Urothelium cell line (cell line): Measurements from ENCODE around the gene SPTBN5.

Experiments used
- DNase-seq: peaks from one replicate; pipeline ENCODE4 v3.0.0; 2011; ENCODE audit warnings: low spot score, mixed read lengths
- FAIRE-seq: peaks from 2 replicates; lab custom pipeline; 2011; peaks lifted over from hg19 to GRCh38; lab: Jason Lieb, UNC

SPTBN5 gene

GRCh38 chr15:41868321-41868720, 25.5 kb downstream of the SPTBN5 start:
- no peak for DNase-seq
- no peak for FAIRE-seq

- DNase-seq = no peak
- FAIRE-seq = no peak
Measured at GRCh38 chr15:41866872-41867579, 26.8 kb downstream of the SPTBN5 start.

GRCh38 chr15:41866263-41866703, 27.6 kb downstream of the SPTBN5 start:
- DNase-seq = no peak
- FAIRE-seq = no peak

- FAIRE-seq = no peak
- DNase-seq = no peak
Measured at GRCh38 chr15:41865490-41866055, 28.3 kb downstream of the SPTBN5 start.

GRCh38 chr15:41862515-41863116, 31.2 kb downstream of the SPTBN5 start:
- DNase-seq (no peak), FAIRE-seq (no peak)

GRCh38 chr15:41861736-41862356, 32.0 kb downstream of the SPTBN5 start:
- DNase-seq = no peak
- FAIRE-seq = no peak

GRCh38 chr15:41860049-41860828, 33.6 kb downstream of the SPTBN5 start:
- FAIRE-seq = no peak
- no peak for DNase-seq

GRCh38 chr15:41858756-41859155, 35.1 kb downstream of the SPTBN5 start:
- FAIRE-seq (no peak), DNase-seq (no peak)

- DNase-seq = no peak
- no peak for FAIRE-seq
Measured at GRCh38 chr15:41857316-41857715, 36.5 kb downstream of the SPTBN5 start.

- DNase-seq (no peak), FAIRE-seq (no peak)
Measured at GRCh38 chr15:41856716-41857115, 37.1 kb downstream of the SPTBN5 start.

- DNase-seq (no peak), FAIRE-seq (no peak)
Measured at GRCh38 chr15:41856262-41856661, 37.6 kb downstream of the SPTBN5 start.

GRCh38 chr15:41855261-41855961, 38.4 kb downstream of the SPTBN5 start:
- FAIRE-seq = no peak
- no peak for DNase-seq

GRCh38 chr15:41854443-41854842, 39.4 kb downstream of the SPTBN5 start:
- no peak for FAIRE-seq
- DNase-seq = no peak

- DNase-seq (no peak), FAIRE-seq (no peak)
Measured at GRCh38 chr15:41853831-41854230, 40.0 kb downstream of the SPTBN5 start.

- DNase-seq = no peak
- no peak for FAIRE-seq
Measured at GRCh38 chr15:41852736-41853590, 40.9 kb downstream of the SPTBN5 start.

- DNase-seq = no peak
- FAIRE-seq = no peak
Measured at GRCh38 chr15:41851755-41852370, 42.0 kb downstream of the SPTBN5 start.

- FAIRE-seq (no peak), DNase-seq (no peak)
Measured at GRCh38 chr15:41851167-41851523, 42.7 kb downstream of the SPTBN5 start.

GRCh38 chr15:41850482-41851166, 43.2 kb downstream of the SPTBN5 start:
- no peak for FAIRE-seq
- DNase-seq = no peak

GRCh38 chr15:41849861-41850260, 44.0 kb downstream of the SPTBN5 start:
- no peak for DNase-seq
- no peak for FAIRE-seq
